Astrocyte (in vitro differentiated cells and primary cell): Measurements from ENCODE around the gene MAP3K4. TPM values are rescaled to one million over a fixed set of nuclear protein-coding genes. Genes with fewer than 3 reads are reported as not detected.

Experiments used
- DNase-seq: peaks from one replicate; pipeline ENCODE4 v3.0.0-alpha.2; 2010; ENCODE audit warnings: low read depth
- FAIRE-seq: peaks from 2 replicates; lab custom pipeline; 2011; peaks lifted over from hg19 to GRCh38; lab: Jason Lieb, UNC
- H2AFZ ChIP-seq: 2 replicates; pipeline ENCODE4 v1.6.0; 2012; ENCODE audit warnings: low read depth, low read length, inconsistent platforms
- H3K27ac ChIP-seq: 2 replicates; pipeline ENCODE4 v1.5.1; 2011; ENCODE audit warnings: low read depth, low read length, inconsistent platforms
- H3K27me3 ChIP-seq: 2 replicates; pipeline ENCODE4 v1.6.0; 2011; ENCODE audit warnings: low read length, inconsistent platforms; ENCODE audit not compliant: insufficient read depth
- H3K36me3 ChIP-seq: 2 replicates; pipeline ENCODE4 v1.5.1; 2011; ENCODE audit warnings: low read length, inconsistent platforms; ENCODE audit not compliant: insufficient read depth
- H3K4me1 ChIP-seq: 2 replicates; pipeline ENCODE4 v1.5.1; 2011; ENCODE audit warnings: low read length, inconsistent platforms; ENCODE audit not compliant: insufficient read depth
- H3K4me2 ChIP-seq: 2 replicates; pipeline ENCODE4 v1.6.0; 2012; ENCODE audit warnings: low read length, inconsistent platforms
- H3K4me3 ChIP-seq: 2 replicates; pipeline ENCODE4 v1.5.1; 2011; ENCODE audit warnings: low read depth, mild to moderate bottlenecking, low read length, inconsistent platforms; ENCODE audit not compliant: insufficient read depth
- H3K79me2 ChIP-seq: 2 replicates; pipeline ENCODE4 v1.6.0; 2012; ENCODE audit warnings: mild to moderate bottlenecking, low read length, inconsistent platforms; ENCODE audit not compliant: insufficient read depth
- H3K9ac ChIP-seq: 2 replicates; pipeline ENCODE4 v1.6.0; 2012; ENCODE audit warnings: mild to moderate bottlenecking, low read length, inconsistent platforms
- H3K9me3 ChIP-seq: 2 replicates; pipeline ENCODE4 v1.5.1; 2012; ENCODE audit warnings: low read depth, mild to moderate bottlenecking, low read length, inconsistent platforms; ENCODE audit not compliant: insufficient read depth
- H4K20me1 ChIP-seq: 2 replicates; pipeline ENCODE4 v1.6.0; 2012; ENCODE audit warnings: low read length, inconsistent platforms; ENCODE audit not compliant: insufficient read depth
- H3K27ac Mint-ChIP-seq: one replicate; pipeline ENCODE4 v1.8.0; 2021; ENCODE audit warnings: mild to moderate bottlenecking, mixed read lengths; ENCODE audit not compliant: unreplicated experiment
- H3K27me3 Mint-ChIP-seq: one replicate; pipeline ENCODE4 v1.8.0; 2021; ENCODE audit warnings: low read depth, mixed read lengths; ENCODE audit not compliant: unreplicated experiment
- H3K36me3 Mint-ChIP-seq: one replicate; pipeline ENCODE4 v1.8.0; 2021; ENCODE audit warnings: low read depth, mixed read lengths; ENCODE audit not compliant: unreplicated experiment
- H3K4me1 Mint-ChIP-seq: one replicate; pipeline ENCODE4 v1.8.0; 2021; ENCODE audit warnings: low read depth, mixed read lengths; ENCODE audit not compliant: unreplicated experiment
- H3K4me3 Mint-ChIP-seq: one replicate; pipeline ENCODE4 v1.8.0; 2021; ENCODE audit warnings: mild to moderate bottlenecking, moderate library complexity, mixed read lengths; ENCODE audit not compliant: unreplicated experiment
- H3K9me3 Mint-ChIP-seq: one replicate; pipeline ENCODE4 v1.8.0; 2021; ENCODE audit warnings: mild to moderate bottlenecking, mixed read lengths; ENCODE audit not compliant: unreplicated experiment
- CTCF ChIP-seq: IDR thresholded peaks from 2 replicates; pipeline ENCODE4 v1.5.1; 2011; ENCODE audit warnings: low read depth, mild to moderate bottlenecking, inconsistent platforms, low read length, moderate library complexity; ENCODE audit not compliant: insufficient read depth
- EZH2 ChIP-seq: IDR thresholded peaks from 2 replicates; pipeline ENCODE4 v1.6.1; 2012; ENCODE audit warnings: mild to moderate bottlenecking, low read length, inconsistent platforms; ENCODE audit not compliant: insufficient read depth
- total RNA-seq: library from RNA; stranded (reverse); gene quantifications from 2 replicates; pipeline ENCODE4 v1.2.1, GENCODE V29; 2021

MAP3K4 gene
- total RNA-seq, 1 donor from 2014 or later, result 22.1 TPM

GRCh38 chr6:161100072-161100471 lies 108.5 kb downstream of the MAP3K4 start:
- FAIRE-seq (no peak), DNase-seq (no peak)
- Histone ChIP-seq H3K4me1 (peaks cover 2% of the 10 kb centered on the region), H3K27ac (no peak overlapping the region), H3K9me3 (no peaks in the 10 kb centered on the region), H3K4me3 (no peak overlapping the region), H3K4me2 (no peak overlapping the region), H2AFZ (no peak overlapping the region), H3K9ac (no peak overlapping the region), H3K36me3 (peaks cover 12% of the 10 kb centered on the region), H4K20me1 (no peaks in the 10 kb centered on the region), H3K79me2 (no peaks in the 10 kb centered on the region), H3K27me3 (no peaks in the 10 kb centered on the region)
- no peak overlapping the region for H3K4me3 Mint-ChIP-seq
- H3K27ac Mint-ChIP-seq, result no peak overlapping the region
- peaks cover 5% of the 10 kb centered on the region for H3K4me1 Mint-ChIP-seq
- H3K36me3 Mint-ChIP-seq, result peaks cover 6% of the 10 kb centered on the region
- no peaks in the 10 kb centered on the region for H3K9me3 Mint-ChIP-seq
- H3K27me3 Mint-ChIP-seq, result no peaks in the 10 kb centered on the region
- TF ChIP-seq EZH2 (no peak), CTCF (no peak)

GRCh38 chr6:161101517-161101916 lies 109.9 kb downstream of the MAP3K4 start:
- Histone ChIP-seq H3K9me3 (no peaks in the 10 kb centered on the region), H4K20me1 (no peaks in the 10 kb centered on the region), H3K79me2 (no peaks in the 10 kb centered on the region), H3K27me3 (no peaks in the 10 kb centered on the region), H3K4me3 (no peak overlapping the region), H2AFZ (no peak overlapping the region), H3K9ac (no peak overlapping the region), H3K36me3 (peaks cover 14% of the 10 kb centered on the region), H3K27ac (no peak overlapping the region), H3K4me2 (no peak overlapping the region), H3K4me1 (peaks cover 7% of the 10 kb centered on the region)
- Mint-ChIP-seq H3K4me1 (peaks cover 8% of the 10 kb centered on the region), H3K9me3 (no peaks in the 10 kb centered on the region), H3K36me3 (peaks cover 12% of the 10 kb centered on the region), H3K4me3 (no peak overlapping the region), H3K27me3 (no peaks in the 10 kb centered on the region), H3K27ac (no peak overlapping the region)
- TF ChIP-seq EZH2 (no peak), CTCF (no peak)
- FAIRE-seq (no peak), DNase-seq (no peak)

- no peak overlapping the region for H2AFZ ChIP-seq
- no peak overlapping the region for H3K9ac ChIP-seq
- H3K4me1 ChIP-seq, result peaks cover 16% of the 10 kb centered on the region
- H4K20me1 ChIP-seq, result no peaks in the 10 kb centered on the region
- DNase-seq (no peak), FAIRE-seq (no peak)
- H3K9me3 ChIP-seq, result no peaks in the 10 kb centered on the region
- Mint-ChIP-seq H3K4me1 (peaks cover 17% of the 10 kb centered on the region), H3K27ac (no peak overlapping the region), H3K4me3 (peak overlapping the region; percentile 36), H3K9me3 (no peaks in the 10 kb centered on the region), H3K27me3 (no peaks in the 10 kb centered on the region), H3K36me3 (peaks cover 18% of the 10 kb centered on the region)
- H3K36me3 ChIP-seq, result peaks cover 16% of the 10 kb centered on the region
- H3K4me3 ChIP-seq, result no peak overlapping the region
- H3K79me2 ChIP-seq, result no peaks in the 10 kb centered on the region
- H3K27me3 ChIP-seq, result no peaks in the 10 kb centered on the region
- H3K4me2 ChIP-seq, result no peak overlapping the region
- TF ChIP-seq CTCF (no peak), EZH2 (no peak)
- H3K27ac ChIP-seq, result no peak overlapping the region
These were observed 111.9 kb downstream of the MAP3K4 start for GRCh38 chr6:161103475-161103874.
